ENCODE measurements around the gene NRL.

GRCh38 chr14:24067133-24068082, 47.3 kb downstream of the NRL start:
- TF ChIP-seq REST (IDR thresholded peaks at IDR 0.05; ENCODE audit: insufficient read depth in 1 of 2, low read depth in 2 of 2, low read length in 1 of 2) (no peak), CTCF (IDR thresholded peaks at IDR 0.05) (no peak)
